PFSK-1 (cell line): Measurements from ENCODE around the gene TTC6.

Experiments used
- FOXP2 ChIP-seq: optimal IDR thresholded peaks from 2 replicates; pipeline ENCODE3; 2011; ENCODE audit warnings: borderline replicate concordance, control low read depth, inconsistent platforms; ENCODE audit not compliant: insufficient read depth; ENCODE audit errors: extremely low read length, extremely low read depth
- POLR2AphosphoS5 ChIP-seq: IDR thresholded peaks from 2 replicates; pipeline ENCODE4 v1.6.1; 2012; ENCODE audit warnings: low read depth, mild to moderate bottlenecking, control low read depth, low read length, moderate library complexity
- SIN3A ChIP-seq: IDR thresholded peaks from 2 replicates; pipeline ENCODE4 v1.6.1; 2012; ENCODE audit warnings: mild to moderate bottlenecking, low read length, moderate library complexity, borderline replicate concordance; ENCODE audit not compliant: insufficient read depth
- TAF1 ChIP-seq: IDR thresholded peaks from 2 replicates; pipeline ENCODE4 v1.6.1; 2012; ENCODE audit warnings: low read length, control low read depth, borderline replicate concordance; ENCODE audit not compliant: insufficient read depth
- TF ChIP-seq, protein P1 (sequence below), 2 experiments: IDR thresholded peaks; 2 replicates each; pipeline versions ENCODE4 v1.6.1 to v1.8.0; 2011 to 2012; ENCODE audit warnings: low read depth in 2 of 2, low read length in 2 of 2, control low read depth in 1 of 2, inconsistent platforms in 1 of 2, mild to moderate bottlenecking in 1 of 2, moderate library complexity in 1 of 2; ENCODE audit not compliant: insufficient read depth in 1 of 2

TTC6 gene

DNA sequence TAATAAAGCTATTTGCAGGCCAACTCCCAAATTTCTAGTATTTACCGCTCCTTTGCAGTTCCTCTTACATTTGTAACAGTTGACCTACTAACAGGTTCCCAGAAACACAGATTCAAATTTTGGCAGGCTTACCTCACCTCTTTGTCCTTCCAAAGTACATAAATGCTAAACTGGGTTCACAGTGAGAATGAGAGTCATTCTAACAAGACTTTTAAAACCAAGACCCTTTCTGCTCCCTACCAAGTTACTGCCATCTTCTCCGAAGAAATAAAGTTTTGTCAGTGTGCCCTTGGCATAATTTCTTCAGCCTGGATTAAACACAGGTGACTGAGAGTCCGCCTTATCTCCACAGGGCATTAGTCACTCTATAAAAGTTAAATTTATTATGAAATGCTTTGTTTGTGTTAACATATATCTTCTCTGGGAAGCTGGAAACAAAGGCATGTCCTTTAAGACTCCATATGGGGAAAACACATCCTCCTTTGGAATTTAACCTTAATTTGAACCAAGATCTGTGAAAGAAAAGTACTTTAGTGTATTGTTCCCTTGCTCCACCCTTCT lies 28.5 kb upstream of the TTC6 start:
- TF ChIP-seq TAF1 (no peak), FOXP2 (no peak), POLR2AphosphoS5 (no peak)
- TF ChIP-seq, protein P1, sequence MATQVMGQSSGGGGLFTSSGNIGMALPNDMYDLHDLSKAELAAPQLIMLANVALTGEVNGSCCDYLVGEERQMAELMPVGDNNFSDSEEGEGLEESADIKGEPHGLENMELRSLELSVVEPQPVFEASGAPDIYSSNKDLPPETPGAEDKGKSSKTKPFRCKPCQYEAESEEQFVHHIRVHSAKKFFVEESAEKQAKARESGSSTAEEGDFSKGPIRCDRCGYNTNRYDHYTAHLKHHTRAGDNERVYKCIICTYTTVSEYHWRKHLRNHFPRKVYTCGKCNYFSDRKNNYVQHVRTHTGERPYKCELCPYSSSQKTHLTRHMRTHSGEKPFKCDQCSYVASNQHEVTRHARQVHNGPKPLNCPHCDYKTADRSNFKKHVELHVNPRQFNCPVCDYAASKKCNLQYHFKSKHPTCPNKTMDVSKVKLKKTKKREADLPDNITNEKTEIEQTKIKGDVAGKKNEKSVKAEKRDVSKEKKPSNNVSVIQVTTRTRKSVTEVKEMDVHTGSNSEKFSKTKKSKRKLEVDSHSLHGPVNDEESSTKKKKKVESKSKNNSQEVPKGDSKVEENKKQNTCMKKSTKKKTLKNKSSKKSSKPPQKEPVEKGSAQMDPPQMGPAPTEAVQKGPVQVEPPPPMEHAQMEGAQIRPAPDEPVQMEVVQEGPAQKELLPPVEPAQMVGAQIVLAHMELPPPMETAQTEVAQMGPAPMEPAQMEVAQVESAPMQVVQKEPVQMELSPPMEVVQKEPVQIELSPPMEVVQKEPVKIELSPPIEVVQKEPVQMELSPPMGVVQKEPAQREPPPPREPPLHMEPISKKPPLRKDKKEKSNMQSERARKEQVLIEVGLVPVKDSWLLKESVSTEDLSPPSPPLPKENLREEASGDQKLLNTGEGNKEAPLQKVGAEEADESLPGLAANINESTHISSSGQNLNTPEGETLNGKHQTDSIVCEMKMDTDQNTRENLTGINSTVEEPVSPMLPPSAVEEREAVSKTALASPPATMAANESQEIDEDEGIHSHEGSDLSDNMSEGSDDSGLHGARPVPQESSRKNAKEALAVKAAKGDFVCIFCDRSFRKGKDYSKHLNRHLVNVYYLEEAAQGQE (IDR thresholded peaks at IDR 0.05; ENCODE audit: insufficient read depth in 1 of 2, low read depth in 2 of 2, low read length in 2 of 2) = no peak

DNA sequence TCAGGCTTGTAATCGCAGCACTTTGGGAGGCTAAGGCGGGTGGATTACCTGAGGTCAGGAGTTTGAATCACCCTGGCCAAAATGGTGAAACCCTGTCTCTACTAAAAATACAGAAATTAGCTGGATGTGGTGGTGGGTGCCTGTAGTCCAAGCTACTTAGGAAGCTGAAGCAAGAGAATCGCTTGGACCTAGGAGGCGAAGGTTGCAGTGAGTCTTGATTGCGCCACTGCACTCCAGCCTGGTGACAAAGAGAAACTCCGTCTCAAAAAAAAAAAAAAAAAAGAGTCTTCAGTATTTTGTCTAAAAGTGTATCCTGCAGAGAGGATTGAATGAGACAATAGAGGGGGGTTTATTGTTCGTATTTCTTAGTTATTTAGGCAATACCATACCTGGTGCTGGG lies 25.7 kb upstream of the TTC6 start:
- TF ChIP-seq SIN3A (no peak), POLR2AphosphoS5 (no peak), FOXP2 (no peak), TAF1 (no peak)
- TF ChIP-seq, protein P1 (IDR thresholded peaks at IDR 0.05; ENCODE audit: insufficient read depth in 1 of 2, low read depth in 2 of 2, low read length in 2 of 2) = no peak

DNA sequence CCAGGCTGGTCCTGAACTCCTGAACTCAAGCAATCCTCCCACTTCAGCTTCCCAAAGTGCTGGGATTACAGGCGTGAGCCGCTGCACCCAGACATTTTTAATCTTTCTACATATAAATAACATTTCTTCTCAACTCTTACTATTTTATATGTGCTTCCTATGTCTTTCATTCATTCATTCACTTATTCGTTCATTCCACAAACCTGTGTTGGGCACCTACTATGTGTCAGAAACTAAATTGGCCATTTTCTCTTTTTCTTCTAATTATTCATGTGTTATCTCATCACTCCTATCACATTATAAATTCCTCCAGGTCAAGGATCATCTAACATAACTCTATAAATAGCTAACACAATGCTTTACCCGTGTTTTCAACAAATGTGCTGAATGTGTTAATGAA lies 24.0 kb upstream of the TTC6 start:
- no peak for TF ChIP-seq TAF1
- no peak for TF ChIP-seq POLR2AphosphoS5
- TF ChIP-seq, protein P1 (IDR thresholded peaks at IDR 0.05; ENCODE audit: insufficient read depth in 1 of 2, low read depth in 2 of 2, low read length in 2 of 2) = no peak
- TF ChIP-seq FOXP2 = no peak
- no peak for TF ChIP-seq SIN3A

DNA sequence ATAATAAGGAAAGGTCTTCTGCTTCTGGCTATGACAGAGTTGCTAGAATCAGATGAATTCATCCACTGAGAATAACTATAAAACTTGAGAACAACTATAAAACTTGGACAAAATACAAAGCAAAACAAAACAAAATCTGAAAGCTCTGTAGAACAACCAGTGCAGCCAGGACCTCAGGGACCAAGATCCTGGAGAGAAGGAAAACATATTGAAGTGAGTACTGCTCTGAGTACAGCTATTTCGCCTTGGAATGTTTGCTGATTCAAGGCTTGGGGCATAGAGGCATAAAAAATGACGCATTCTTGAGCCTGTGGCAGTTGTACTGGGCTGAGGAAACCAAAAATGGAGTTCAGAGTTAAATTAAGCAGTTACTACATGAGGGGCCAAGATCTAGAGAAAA lies 22.1 kb upstream of the TTC6 start:
- TF ChIP-seq FOXP2 = no peak

DNA sequence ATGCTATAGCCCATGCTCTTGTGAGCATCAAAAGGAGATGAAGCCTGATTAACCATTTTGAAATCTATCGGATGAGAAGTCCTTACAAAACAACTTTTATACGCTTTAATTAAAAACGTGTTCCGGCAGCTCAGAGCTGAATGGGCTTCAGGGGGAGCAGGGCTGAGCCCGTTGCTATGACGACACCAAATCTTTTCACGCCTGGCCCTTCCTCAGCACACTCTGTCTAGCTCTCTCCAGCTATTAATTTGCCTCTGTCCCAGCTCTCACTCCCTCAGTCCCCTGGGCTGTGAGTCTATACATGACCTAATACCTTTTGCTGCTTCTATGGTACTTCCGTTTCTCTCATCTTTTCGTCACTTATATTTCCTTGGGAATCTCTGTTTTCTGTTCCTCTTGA lies 16.2 kb upstream of the TTC6 start:
- TF ChIP-seq POLR2AphosphoS5 (no peak), FOXP2 (no peak), TAF1 (no peak), SIN3A (no peak)
- TF ChIP-seq, protein P1 (IDR thresholded peaks at IDR 0.05; ENCODE audit: insufficient read depth in 1 of 2, low read depth in 2 of 2, low read length in 2 of 2) = no peak
